ENCODE data around the gene CRIP3. TPM values are rescaled to one million over a fixed set of nuclear protein-coding genes. Genes with fewer than 3 reads are reported as not detected.
A peak's percentile ranks its signal among the peaks of the same experiment; 100 is the strongest.

Gene CRIP3
- total and polyA plus RNA-seq, 2 of the 13 experiments (the other 11 are each of a cell fraction or from before 2014, with no cell fraction given), result 6.3 to 9.3 TPM

GRCh38 chr6:43286980-43287716 lies 21.5 kb downstream of the CRIP3 start (continued):
- TF ChIP-seq ZNF10 (CRISPR knock-in tag; IDR thresholded peaks at IDR 0.05; ENCODE audit: borderline replicate concordance, low read depth) (no peak), KDM5B (CRISPR knock-in tag; IDR thresholded peaks at IDR 0.05; ENCODE audit: borderline replicate concordance) (no peak; the same call in 1 of the 2 replicates), HIVEP1 (CRISPR knock-in tag; IDR thresholded peaks at IDR 0.05) (no peak), ZNF460 (CRISPR knock-in tag; IDR thresholded peaks at IDR 0.05; ENCODE audit: borderline replicate concordance) (no peak), SMAD1 (CRISPR knock-in tag; IDR thresholded peaks at IDR 0.05; ENCODE audit: borderline replicate concordance, low read depth) (0 out of 2 replicates have a peak, but pooled peaks have one; percentile 8), ZNF550 (CRISPR knock-in tag; IDR thresholded peaks at IDR 0.05; ENCODE audit: borderline replicate concordance) (no peak), ZNF670 (CRISPR knock-in tag; IDR thresholded peaks at IDR 0.05; ENCODE audit: borderline replicate concordance) (no peak), SP5 (CRISPR knock-in tag; IDR thresholded peaks at IDR 0.05; ENCODE audit: borderline replicate concordance, low read depth) (no peak), U2AF1 (optimal IDR thresholded peaks at IDR 0.05; ENCODE audit: low read depth, low read length) (no peak), PAXIP1 (CRISPR knock-in tag; conservative IDR thresholded peaks at IDR 0.05) (peak; percentile 68; the same call in 1 of the 2 replicates)
- TF ChIP-seq, protein P1, sequence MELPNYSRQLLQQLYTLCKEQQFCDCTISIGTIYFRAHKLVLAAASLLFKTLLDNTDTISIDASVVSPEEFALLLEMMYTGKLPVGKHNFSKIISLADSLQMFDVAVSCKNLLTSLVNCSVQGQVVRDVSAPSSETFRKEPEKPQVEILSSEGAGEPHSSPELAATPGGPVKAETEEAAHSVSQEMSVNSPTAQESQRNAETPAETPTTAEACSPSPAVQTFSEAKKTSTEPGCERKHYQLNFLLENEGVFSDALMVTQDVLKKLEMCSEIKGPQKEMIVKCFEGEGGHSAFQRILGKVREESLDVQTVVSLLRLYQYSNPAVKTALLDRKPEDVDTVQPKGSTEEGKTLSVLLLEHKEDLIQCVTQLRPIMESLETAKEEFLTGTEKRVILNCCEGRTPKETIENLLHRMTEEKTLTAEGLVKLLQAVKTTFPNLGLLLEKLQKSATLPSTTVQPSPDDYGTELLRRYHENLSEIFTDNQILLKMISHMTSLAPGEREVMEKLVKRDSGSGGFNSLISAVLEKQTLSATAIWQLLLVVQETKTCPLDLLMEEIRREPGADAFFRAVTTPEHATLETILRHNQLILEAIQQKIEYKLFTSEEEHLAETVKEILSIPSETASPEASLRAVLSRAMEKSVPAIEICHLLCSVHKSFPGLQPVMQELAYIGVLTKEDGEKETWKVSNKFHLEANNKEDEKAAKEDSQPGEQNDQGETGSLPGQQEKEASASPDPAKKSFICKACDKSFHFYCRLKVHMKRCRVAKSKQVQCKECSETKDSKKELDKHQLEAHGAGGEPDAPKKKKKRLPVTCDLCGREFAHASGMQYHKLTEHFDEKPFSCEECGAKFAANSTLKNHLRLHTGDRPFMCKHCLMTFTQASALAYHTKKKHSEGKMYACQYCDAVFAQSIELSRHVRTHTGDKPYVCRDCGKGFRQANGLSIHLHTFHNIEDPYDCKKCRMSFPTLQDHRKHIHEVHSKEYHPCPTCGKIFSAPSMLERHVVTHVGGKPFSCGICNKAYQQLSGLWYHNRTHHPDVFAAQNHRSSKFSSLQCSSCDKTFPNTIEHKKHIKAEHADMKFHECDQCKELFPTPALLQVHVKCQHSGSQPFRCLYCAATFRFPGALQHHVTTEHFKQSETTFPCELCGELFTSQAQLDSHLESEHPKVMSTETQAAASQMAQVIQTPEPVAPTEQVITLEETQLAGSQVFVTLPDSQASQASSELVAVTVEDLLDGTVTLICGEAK (IDR thresholded peaks at IDR 0.05), result no peak
- TF ChIP-seq, protein P1 (CRISPR knock-in tag; IDR thresholded peaks at IDR 0.05), result no peak
- TF ChIP-seq, protein P2, sequence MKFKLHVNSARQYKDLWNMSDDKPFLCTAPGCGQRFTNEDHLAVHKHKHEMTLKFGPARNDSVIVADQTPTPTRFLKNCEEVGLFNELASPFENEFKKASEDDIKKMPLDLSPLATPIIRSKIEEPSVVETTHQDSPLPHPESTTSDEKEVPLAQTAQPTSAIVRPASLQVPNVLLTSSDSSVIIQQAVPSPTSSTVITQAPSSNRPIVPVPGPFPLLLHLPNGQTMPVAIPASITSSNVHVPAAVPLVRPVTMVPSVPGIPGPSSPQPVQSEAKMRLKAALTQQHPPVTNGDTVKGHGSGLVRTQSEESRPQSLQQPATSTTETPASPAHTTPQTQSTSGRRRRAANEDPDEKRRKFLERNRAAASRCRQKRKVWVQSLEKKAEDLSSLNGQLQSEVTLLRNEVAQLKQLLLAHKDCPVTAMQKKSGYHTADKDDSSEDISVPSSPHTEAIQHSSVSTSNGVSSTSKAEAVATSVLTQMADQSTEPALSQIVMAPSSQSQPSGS (CRISPR knock-in tag; IDR thresholded peaks at IDR 0.05), result no peak
